Activated CD8-positive, alpha-beta memory T cell treated with anti-CD3 and anti-CD28 coated beads, Interleukin-2, amount 10 ng/mL, durations not matched to agents 7 days and 5 days (primary cell): ENCODE measurements around the gene CNGB1. TPM values are rescaled to one million over a fixed set of nuclear protein-coding genes. Genes with fewer than 3 reads are reported as not detected.

Source experiments
- ATAC-seq: fragments of 150-1000 bp; cut with Tn5 transposase; one replicate; pipeline ENCODE4 v1.10.0; 2021; ENCODE audit warnings: moderate library complexity
- CTCF ChIA-PET: fragments of 350-600 bp; sonication (Branson Sonifier 250); formaldehyde crosslinking; loops from one replicate; lab custom pipeline; 2021; ENCODE audit warnings: antibody characterized with exemption; lab: Charles Lee
- DNase-seq: peaks from one replicate; pipeline ENCODE4 v3.0.0-alpha.2; 2020
- H3K27ac Mint-ChIP-seq: one replicate; pipeline ENCODE4 v1.8.0; 2021; ENCODE audit warnings: mild to moderate bottlenecking, mixed read lengths
- H3K27me3 Mint-ChIP-seq: one replicate; pipeline ENCODE4 v1.8.0; 2021; ENCODE audit warnings: mixed read lengths
- H3K36me3 Mint-ChIP-seq: one replicate; pipeline ENCODE4 v1.8.0; 2021; ENCODE audit warnings: mild to moderate bottlenecking, mixed read lengths
- H3K4me1 Mint-ChIP-seq: one replicate; pipeline ENCODE4 v1.8.0; 2021; ENCODE audit warnings: mixed read lengths
- H3K4me3 Mint-ChIP-seq: one replicate; pipeline ENCODE4 v1.8.0; 2021; ENCODE audit warnings: mild to moderate bottlenecking, moderate library complexity, mixed read lengths
- H3K9me3 Mint-ChIP-seq: one replicate; pipeline ENCODE4 v1.8.0; 2022; ENCODE audit warnings: low read depth, mixed read lengths
- total RNA-seq, 2 experiments: library from RNA; stranded (reverse); gene quantifications; one replicate each; pipeline ENCODE4 v1.2.3, GENCODE V29; 2021

The CNGB1 gene
- total RNA-seq, 2 experiments from 2014 or later, result not detected

DNA sequence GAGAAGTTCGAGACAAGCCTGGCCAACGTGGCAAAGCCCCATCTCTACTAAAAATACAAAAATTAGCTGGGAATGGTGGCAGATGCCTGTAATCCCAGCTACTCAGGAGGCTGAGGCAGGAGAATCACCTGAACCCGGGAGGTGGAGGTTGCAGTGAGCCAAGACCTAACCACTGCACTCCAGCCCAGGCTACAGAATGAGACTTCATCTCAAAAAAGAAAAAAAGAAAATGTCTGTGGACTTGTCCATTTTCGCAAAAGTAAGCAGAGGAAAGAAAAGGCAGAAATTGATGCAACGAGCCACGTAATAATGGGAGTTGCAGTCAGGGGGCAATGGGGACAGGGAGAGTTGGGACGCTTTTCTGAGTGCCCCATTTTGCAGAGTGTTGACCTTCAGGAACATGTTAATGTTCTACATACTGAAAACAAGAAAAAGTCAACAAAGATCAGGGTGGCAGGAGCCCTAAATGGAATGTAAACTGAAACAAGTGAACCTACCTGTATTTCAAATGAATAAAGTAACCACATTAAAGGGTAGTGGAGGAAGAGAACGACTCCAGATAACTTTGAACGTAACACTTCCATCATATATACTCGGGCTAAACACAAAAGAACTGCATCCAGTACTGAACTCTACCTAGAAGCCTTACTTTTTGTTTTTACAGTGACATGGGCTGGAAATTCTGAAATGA is 76.4 kb downstream of the CNGB1 start:
- DNase-seq, result no peak
- Mint-ChIP-seq H3K36me3 (no peaks in the 10 kb centered on the region), H3K4me1 (peaks cover 4% of the 10 kb centered on the region), H3K4me3 (no peak overlapping the region), H3K27me3 (peaks cover 33% of the 10 kb centered on the region), H3K27ac (no peak overlapping the region), H3K9me3 (no peaks in the 10 kb centered on the region)
- ATAC-seq, result no peak
- CTCF ChIA-PET, result no interaction called here

DNA sequence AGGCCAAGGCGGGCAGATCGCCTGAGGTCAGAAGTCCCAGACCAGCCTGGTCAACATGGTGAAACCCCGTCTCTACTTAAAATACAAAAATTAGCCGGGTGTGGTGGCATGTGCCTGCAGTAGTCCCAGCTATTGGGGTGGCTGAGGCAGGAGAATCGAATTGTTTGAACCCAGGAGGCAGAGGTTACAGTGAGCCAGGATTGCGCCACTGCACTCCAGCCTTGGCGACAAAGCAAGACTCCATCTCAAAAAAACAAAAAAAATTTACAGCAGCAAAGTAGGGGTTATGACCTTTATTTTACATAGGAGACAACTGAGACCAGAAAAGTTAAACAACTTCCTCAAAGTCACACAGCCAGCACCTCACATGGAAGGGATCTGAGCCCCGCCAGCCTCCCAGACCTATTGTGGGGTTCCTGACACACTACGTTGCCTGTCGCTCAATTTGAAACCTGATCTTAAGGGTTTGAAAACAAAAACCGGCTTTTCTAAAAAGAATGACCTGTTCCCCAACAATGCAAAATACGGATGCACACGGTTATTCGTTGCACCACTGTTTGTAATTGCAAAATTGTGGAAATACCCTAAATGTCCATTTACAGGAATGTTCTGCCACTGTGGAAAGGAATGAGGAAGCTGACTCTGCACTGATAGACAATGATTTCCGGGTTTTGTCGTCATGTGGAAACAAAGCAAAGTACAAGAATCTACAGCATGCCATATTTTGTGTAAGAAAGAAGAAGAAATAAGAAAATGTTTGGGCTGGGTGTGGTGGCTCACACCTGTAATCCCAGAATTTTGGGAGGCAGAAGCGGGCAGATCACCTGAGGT is 77.2 kb downstream of the CNGB1 start:
- CTCF ChIA-PET, result interaction anchor here (1.1 to 1.3 kb wide), 2 partner anchors 112 to 137 kb away, joined by 3 to 4 read pairs; no protein-coding TSS in a partner anchor

DNA sequence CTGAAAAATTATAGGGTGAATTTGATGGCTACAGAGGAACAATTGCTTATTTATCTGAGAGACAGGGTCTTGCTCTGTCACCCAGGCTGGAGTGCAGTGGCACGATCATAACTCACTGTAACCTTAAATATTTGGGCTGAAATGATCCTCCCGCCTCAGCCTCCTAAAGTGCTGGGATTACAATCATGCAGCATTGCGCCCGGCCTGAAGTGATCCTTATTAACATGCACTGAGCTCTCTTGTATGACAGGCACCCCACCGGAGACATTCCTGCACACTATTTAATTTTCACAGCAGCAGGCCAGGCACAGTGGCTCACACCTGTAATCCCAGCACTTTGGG is 77.7 kb downstream of the CNGB1 start:
- DNase-seq (no peak), ATAC-seq (no peak)
- peaks cover 38% of the 10 kb centered on the region for H3K27me3 Mint-ChIP-seq
- peaks cover 4% of the 10 kb centered on the region for H3K4me1 Mint-ChIP-seq
- no peaks in the 10 kb centered on the region for H3K36me3 Mint-ChIP-seq
- H3K27ac Mint-ChIP-seq, result no peak overlapping the region
- CTCF ChIA-PET, result interaction anchor here (1.1 to 1.3 kb wide), 2 partner anchors 112 to 136 kb away, joined by 3 to 4 read pairs; no protein-coding TSS in a partner anchor
- H3K4me3 Mint-ChIP-seq, result no peak overlapping the region
- no peaks in the 10 kb centered on the region for H3K9me3 Mint-ChIP-seq

More for the DNA sequence above, 77.2 kb downstream of the CNGB1 start:
- no peak for DNase-seq
- H3K4me1 Mint-ChIP-seq, result peaks cover 4% of the 10 kb centered on the region
- H3K27me3 Mint-ChIP-seq, result peaks cover 38% of the 10 kb centered on the region
- no peaks in the 10 kb centered on the region for H3K36me3 Mint-ChIP-seq
- no peak overlapping the region for H3K4me3 Mint-ChIP-seq
- no peak for ATAC-seq
- no peaks in the 10 kb centered on the region for H3K9me3 Mint-ChIP-seq
- H3K27ac Mint-ChIP-seq, result no peak overlapping the region

DNA sequence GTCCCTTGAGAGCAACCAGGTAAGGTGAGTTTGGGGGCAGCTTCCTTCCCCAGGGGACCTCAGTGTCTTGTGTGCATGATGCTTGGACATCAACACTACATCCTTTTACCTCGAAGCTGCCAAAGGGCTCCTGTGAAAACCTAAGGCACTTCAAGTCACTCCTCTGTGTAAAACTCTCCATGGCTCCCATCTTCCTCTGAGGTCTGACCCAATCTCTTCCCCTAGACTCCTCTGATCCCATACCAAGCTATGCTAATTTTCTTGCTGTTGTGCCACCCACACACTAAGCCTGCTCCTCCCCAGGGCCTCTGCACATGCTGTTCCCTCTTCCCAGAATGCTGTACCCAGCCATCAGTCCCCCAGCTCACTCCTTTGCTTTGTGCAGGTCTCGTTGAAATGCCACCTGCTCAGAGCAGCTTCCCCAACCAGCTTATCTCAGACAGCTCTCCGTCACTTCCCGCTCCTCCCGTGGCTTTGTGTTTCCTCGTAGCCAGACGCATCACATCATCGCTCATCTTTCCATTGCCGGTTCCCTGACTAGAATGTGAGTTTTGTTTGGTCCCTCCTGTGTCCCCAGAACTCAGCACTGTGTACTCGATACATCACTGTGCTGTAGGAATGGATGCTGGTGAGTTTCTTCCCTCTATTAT is 78.4 kb downstream of the CNGB1 start:
- CTCF ChIA-PET, result interaction anchor here (1.0 to 1.3 kb wide), 4 partner anchors 13 to 316 kb away, joined by 3 to 4 read pairs (median 4); no protein-coding TSS in a partner anchor
- H3K4me1 Mint-ChIP-seq, result peaks cover 4% of the 10 kb centered on the region
- ATAC-seq, result no peak
- H3K36me3 Mint-ChIP-seq, result no peaks in the 10 kb centered on the region
- H3K27ac Mint-ChIP-seq, result no peak overlapping the region
- H3K4me3 Mint-ChIP-seq, result no peak overlapping the region
- H3K9me3 Mint-ChIP-seq, result no peaks in the 10 kb centered on the region
- H3K27me3 Mint-ChIP-seq, result peaks cover 39% of the 10 kb centered on the region
- DNase-seq, result no peak

DNA sequence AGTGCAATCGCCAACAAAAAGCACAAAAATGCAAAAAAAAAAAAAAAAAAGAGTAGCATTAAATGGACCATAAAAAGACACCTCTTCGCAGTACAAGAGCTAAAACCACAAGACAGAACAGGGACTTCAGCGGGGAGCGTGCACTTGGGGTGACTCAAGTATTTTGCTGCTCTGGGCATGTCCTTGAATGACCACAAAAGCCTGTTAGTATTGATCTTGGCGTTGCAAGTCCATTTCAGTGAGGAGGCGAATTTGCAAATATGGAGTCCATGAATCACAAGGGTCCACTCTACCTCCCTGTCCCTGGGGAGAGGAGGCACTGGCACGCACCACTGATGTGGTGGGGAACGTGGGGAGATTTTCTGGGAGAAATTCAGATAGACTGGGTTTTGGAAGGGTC is 78.9 kb downstream of the CNGB1 start:
- DNase-seq (no peak), ATAC-seq (no peak)
- CTCF ChIA-PET, result interaction anchor here (1.0 to 1.2 kb wide), 2 partner anchors 14 to 316 kb away, joined by 3 to 4 read pairs; no protein-coding TSS in a partner anchor
- Mint-ChIP-seq H3K9me3 (no peaks in the 10 kb centered on the region), H3K27me3 (peaks cover 42% of the 10 kb centered on the region), H3K27ac (no peak overlapping the region), H3K36me3 (no peaks in the 10 kb centered on the region), H3K4me1 (peaks cover 4% of the 10 kb centered on the region), H3K4me3 (no peak overlapping the region)

DNA sequence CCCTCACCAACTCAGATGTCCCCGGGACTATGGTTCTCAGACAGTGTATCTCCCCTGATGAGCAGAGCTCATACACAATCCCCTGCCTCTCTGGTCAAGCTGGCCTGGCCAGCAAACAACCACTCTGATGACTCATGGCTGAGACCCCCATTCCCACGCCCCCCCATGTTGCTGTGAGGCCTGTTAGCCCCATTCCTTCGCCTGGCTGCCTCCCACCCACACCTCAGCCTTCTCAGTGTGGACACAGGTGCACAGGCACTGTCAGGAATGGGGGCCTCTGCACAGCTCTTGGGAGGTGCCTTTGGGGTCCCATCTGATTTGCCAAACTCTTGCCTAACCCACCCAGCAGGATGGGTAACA is 80.2 kb downstream of the CNGB1 start:
- Mint-ChIP-seq H3K9me3 (no peaks in the 10 kb centered on the region), H3K27ac (no peak overlapping the region), H3K36me3 (no peaks in the 10 kb centered on the region), H3K4me1 (peaks cover 4% of the 10 kb centered on the region), H3K27me3 (peaks cover 46% of the 10 kb centered on the region), H3K4me3 (no peak overlapping the region)
- ATAC-seq (no peak), DNase-seq (no peak)
- CTCF ChIA-PET, result interaction anchor here (2.1 kb wide), 1 partner anchor 9 kb away, joined by 10 read pairs; no protein-coding TSS in a partner anchor

DNA sequence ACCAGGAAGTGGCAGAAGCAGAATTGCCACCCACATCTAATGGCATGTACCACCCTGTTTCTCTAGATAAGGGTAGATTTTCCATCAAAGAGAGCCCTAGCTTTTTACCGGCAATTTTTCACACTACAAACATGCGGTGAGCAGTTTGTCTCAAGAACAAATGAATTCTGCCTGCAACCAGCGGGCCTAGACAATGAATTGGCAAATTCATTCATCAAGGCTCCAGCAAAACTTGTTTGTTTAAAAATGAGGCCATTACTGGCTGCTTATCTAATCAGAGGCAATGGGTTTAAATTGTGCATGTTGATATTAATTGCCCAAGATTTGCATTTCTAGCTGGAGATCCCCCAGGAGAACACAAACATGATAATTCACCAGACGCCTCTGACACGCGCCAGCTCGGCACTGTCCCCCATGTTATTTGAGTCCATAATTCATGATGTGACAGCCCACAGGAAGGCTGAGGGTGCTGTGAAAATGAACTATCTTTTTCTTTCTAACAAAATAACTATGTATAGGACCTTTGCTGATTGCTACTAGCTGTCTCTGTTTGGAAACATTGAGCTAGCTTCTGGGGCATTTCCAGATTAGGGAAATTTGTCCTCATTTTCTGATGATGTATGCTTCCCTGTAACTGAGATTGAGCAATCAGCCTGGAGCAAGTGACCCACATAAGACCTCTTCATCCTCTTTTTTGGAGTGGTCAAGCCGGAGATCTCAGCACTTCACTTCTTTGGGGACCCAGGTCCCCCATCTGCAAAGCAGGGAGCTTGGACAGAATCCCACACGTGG is 80.8 kb downstream of the CNGB1 start:
- Mint-ChIP-seq H3K4me1 (peaks cover 4% of the 10 kb centered on the region), H3K9me3 (no peaks in the 10 kb centered on the region), H3K36me3 (no peaks in the 10 kb centered on the region), H3K27ac (no peak overlapping the region), H3K4me3 (no peak overlapping the region), H3K27me3 (peaks cover 52% of the 10 kb centered on the region)
- no peak for ATAC-seq
- DNase-seq, result no peak
- CTCF ChIA-PET, result interaction anchor here (1.5 to 2.1 kb wide), 2 partner anchors 9 to 314 kb away, joined by 3 to 10 read pairs; no protein-coding TSS in a partner anchor

DNA sequence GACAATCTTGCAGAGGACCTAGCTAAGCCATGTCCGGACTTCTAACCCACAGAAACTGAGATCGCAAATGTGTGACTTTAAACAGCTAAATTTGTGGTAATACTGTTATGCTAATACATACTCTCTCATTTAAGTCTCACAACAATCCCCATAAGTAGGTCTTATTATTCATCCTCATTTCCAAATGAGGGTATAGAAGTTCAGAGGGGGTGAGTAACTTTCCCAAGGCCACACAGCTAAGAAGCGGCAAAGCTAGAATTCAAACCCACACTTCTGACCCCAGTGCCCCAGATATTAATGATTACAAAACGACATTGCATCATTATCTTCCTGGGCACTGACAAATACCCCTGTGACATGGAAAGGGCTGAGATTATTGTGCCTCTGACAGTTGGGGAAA is 81.4 kb downstream of the CNGB1 start:
- Mint-ChIP-seq H3K27me3 (peaks cover 54% of the 10 kb centered on the region), H3K27ac (no peak overlapping the region), H3K36me3 (no peaks in the 10 kb centered on the region), H3K4me3 (no peak overlapping the region), H3K9me3 (no peaks in the 10 kb centered on the region), H3K4me1 (peaks cover 4% of the 10 kb centered on the region)
- DNase-seq (no peak), ATAC-seq (no peak)
- CTCF ChIA-PET, result interaction anchor here (1.5 to 2.1 kb wide), 2 partner anchors 10 to 314 kb away, joined by 3 to 10 read pairs; no protein-coding TSS in a partner anchor

DNA sequence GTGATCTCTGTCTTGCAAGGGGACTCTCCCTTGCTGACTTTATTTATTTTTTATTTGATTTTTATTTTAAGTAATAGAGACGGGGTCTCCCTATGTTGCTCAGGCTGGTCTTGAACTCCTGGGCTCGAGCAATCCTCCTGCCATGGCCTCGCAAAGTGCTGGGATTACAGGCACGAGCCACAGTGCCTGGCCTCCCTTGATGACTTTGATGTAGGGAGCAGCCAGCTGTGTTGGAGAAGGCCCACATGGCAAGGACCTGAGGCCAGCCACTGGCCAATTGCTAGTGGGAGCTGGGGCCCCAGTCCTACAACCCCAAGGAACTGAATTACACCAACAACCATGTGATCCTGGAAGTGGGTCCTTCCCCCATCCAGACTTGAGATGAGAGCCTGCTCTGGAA is 81.8 kb downstream of the CNGB1 start:
- peaks cover 3% of the 10 kb centered on the region for H3K4me1 Mint-ChIP-seq
- CTCF ChIA-PET, result interaction anchor here (1.5 to 2.1 kb wide), 2 partner anchors 10 to 313 kb away, joined by 3 to 10 read pairs; no protein-coding TSS in a partner anchor
- no peaks in the 10 kb centered on the region for H3K9me3 Mint-ChIP-seq
- ATAC-seq, result no peak
- H3K4me3 Mint-ChIP-seq, result no peak overlapping the region
- no peaks in the 10 kb centered on the region for H3K36me3 Mint-ChIP-seq
- no peak overlapping the region for H3K27ac Mint-ChIP-seq
- peaks cover 54% of the 10 kb centered on the region for H3K27me3 Mint-ChIP-seq
- no peak for DNase-seq

DNA sequence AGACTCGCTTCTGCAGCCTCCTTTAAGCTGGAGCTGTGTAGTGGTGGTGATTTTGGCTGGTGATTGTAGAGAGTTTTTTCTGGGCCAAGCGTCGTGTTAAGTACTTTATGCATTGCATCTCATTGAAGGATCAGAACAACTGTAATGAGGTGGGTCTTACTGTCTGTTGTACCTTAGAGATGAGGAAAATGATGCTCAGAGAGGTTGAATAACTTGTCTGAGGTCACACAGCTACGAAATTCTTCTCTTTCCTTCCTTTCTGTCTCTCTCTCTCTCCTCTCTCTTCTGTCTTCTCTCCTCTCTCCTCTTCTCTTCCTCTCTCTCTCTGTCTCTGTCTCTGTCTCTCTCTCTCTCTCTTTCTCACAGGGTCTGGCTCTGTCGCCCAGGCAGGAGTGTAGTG is 82.8 kb downstream of the CNGB1 start:
- CTCF ChIA-PET, result no interaction called here
- Mint-ChIP-seq H3K27ac (no peak overlapping the region), H3K27me3 (peaks cover 57% of the 10 kb centered on the region), H3K9me3 (no peaks in the 10 kb centered on the region), H3K4me1 (no peaks in the 10 kb centered on the region), H3K36me3 (no peaks in the 10 kb centered on the region), H3K4me3 (no peak overlapping the region)
- DNase-seq, result no peak
- no peak for ATAC-seq

DNA sequence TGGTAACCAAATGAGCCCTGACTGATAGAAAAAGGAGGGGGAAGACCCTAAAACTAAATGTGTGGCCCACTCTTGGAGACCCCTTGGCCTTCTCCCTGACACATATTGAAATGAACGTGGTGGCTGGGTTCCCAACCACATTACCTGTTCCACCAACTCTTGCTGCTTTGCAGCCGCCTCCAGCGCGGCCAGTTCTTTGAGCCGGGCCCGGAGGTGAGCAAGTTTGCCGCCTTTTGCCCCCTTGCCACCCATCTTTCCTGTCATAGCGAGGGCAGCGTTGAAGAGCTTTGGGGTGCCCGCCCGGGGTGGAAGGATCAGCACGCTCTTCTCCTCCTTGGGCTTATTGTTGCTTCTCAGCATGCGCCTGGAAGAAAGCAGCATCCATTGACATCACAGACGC is 83.2 kb downstream of the CNGB1 start:
- H3K36me3 Mint-ChIP-seq, result no peaks in the 10 kb centered on the region
- ATAC-seq (no peak), DNase-seq (no peak)
- H3K27ac Mint-ChIP-seq, result no peak overlapping the region
- H3K9me3 Mint-ChIP-seq, result no peaks in the 10 kb centered on the region
- H3K4me3 Mint-ChIP-seq, result no peak overlapping the region
- no peaks in the 10 kb centered on the region for H3K4me1 Mint-ChIP-seq
- CTCF ChIA-PET, result no interaction called here
- peaks cover 58% of the 10 kb centered on the region for H3K27me3 Mint-ChIP-seq

DNA sequence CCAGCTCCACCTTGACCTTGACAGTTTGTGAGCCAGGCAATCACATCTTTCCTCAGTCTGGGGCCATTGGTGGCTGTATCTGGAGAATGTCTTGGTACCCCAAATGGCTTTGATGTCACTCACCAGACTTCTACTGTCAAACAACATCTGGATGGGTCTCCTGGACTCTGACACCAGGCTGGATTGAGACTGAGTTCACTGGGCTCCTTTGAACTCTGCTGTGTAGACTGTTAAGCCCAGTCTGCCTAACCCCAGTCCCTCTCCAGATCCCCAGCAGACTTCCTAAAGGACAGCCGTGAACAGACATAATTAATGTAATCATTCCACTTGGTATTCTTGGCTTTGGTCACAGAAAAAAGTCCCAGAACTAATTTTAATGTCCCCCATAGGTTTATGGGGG is 84.5 kb downstream of the CNGB1 start:
- ATAC-seq (no peak), DNase-seq (no peak)
- CTCF ChIA-PET, result no interaction called here
- no peaks in the 10 kb centered on the region for H3K4me1 Mint-ChIP-seq
- no peaks in the 10 kb centered on the region for H3K9me3 Mint-ChIP-seq
- H3K27ac Mint-ChIP-seq, result no peak overlapping the region
- H3K4me3 Mint-ChIP-seq, result no peak overlapping the region
- H3K27me3 Mint-ChIP-seq, result peaks cover 66% of the 10 kb centered on the region
- no peaks in the 10 kb centered on the region for H3K36me3 Mint-ChIP-seq
